PC-9 (cell line): Measurements from ENCODE around the gene HOXB6.

Source experiments
- CTCF ChIP-seq: fragments of 200-600 bp; sonication (generic); conservative IDR thresholded peaks from 2 replicates; pipeline ENCODE4 v1.6.1; 2017; ENCODE audit warnings: mixed run types, antibody characterized with exemption, mild to moderate bottlenecking, moderate library complexity
- EZH2 ChIP-seq: fragments of 200-600 bp; sonication (generic); IDR thresholded peaks from 2 replicates; pipeline ENCODE4 v1.8.0; 2017; ENCODE audit warnings: antibody characterized with exemption, low read depth

GRCh38 chr17:48637323-48638260 is 32.8 kb upstream of the HOXB6 start:
- TF ChIP-seq CTCF: no peak
- no peak for TF ChIP-seq EZH2
